ENCODE results near the gene CLCN7.
"Not testable (repeated sequence)": the region's sequence is repeated elsewhere in the genome, so short reads cannot be mapped to it uniquely, and the experiment has no call there.

CLCN7 gene

DNA sequence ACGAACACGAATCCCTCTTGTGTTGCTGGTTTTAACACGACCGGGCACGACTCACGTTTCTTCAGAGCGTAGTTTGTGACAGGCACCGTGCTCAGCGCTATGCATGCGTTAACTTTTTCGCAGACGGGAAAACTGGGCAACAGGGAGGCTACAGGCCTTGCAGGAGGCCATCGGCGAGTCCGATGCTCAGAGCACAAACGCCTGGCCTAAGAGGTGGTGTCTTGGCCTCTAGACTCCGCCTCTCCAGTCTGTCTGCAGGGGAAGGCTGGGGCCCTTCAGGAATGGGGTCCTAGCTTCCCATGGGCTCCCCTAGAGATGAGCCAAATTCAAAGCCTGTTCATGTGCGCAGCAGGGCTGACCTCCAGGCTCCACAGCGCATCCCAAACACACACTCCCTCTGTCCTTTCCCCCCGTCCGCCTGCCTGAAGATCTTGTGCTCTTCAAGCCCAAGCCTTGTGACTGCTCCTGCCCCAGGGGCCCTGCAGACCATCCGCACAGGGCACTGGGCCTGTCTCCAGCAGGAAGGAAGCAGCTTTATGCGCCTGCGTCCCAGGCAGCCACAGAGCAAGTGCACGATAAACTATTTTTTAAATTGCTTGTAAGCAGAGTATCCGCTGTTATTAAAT, 3.1 kb downstream of the CLCN7 start:
- TF ChIP-seq ZFX (IDR thresholded peaks at IDR 0.05), result no peak
- TF ChIP-seq, protein P1, sequence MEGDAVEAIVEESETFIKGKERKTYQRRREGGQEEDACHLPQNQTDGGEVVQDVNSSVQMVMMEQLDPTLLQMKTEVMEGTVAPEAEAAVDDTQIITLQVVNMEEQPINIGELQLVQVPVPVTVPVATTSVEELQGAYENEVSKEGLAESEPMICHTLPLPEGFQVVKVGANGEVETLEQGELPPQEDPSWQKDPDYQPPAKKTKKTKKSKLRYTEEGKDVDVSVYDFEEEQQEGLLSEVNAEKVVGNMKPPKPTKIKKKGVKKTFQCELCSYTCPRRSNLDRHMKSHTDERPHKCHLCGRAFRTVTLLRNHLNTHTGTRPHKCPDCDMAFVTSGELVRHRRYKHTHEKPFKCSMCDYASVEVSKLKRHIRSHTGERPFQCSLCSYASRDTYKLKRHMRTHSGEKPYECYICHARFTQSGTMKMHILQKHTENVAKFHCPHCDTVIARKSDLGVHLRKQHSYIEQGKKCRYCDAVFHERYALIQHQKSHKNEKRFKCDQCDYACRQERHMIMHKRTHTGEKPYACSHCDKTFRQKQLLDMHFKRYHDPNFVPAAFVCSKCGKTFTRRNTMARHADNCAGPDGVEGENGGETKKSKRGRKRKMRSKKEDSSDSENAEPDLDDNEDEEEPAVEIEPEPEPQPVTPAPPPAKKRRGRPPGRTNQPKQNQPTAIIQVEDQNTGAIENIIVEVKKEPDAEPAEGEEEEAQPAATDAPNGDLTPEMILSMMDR (conservative IDR thresholded peaks at IDR 0.05), result no peak

DNA sequence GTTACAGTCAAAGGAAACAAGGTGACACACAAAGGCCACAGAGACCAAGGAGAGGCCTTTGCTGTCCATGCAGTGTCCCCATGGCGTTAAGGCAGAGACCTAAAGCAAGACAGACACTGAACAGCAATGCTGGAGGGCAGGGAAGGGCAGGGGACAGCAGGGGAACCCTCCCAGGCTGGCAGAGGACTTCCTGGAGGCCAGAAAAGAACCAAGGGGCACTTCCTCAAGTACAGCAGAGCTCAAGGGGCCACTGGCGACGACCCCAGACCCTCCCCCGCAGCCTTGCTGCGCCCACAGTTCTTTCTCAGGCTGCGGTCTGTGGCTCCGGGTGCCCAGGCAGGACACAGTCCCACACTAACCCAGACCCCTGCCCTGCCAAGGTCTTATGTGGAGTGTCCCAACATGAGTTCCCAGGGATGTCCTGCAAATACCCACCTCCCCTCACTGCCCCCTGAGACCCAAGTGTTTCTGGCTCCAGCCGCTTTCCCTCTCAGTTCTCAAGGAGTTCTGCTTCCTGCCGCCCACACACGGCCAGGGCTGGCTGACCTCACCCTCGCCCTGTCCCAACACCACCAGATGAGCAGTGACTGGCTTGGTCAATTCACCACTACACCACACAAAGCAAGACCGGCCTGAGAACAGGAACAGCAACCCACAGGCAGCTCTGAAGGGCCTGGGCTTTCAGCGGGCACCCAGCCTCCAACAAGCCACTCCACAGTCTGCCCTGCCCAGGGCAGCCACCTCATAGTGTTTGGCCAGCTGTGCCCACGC, 4.2 kb downstream of the CLCN7 start:
- TF ChIP-seq, protein P1 (conservative IDR thresholded peaks at IDR 0.05), result no peak
- H3K27ac ChIP-seq, result no peak overlapping the region

More for the DNA sequence above, 3.1 kb downstream of the CLCN7 start:
- H3K27ac ChIP-seq, result no peak overlapping the region

DNA sequence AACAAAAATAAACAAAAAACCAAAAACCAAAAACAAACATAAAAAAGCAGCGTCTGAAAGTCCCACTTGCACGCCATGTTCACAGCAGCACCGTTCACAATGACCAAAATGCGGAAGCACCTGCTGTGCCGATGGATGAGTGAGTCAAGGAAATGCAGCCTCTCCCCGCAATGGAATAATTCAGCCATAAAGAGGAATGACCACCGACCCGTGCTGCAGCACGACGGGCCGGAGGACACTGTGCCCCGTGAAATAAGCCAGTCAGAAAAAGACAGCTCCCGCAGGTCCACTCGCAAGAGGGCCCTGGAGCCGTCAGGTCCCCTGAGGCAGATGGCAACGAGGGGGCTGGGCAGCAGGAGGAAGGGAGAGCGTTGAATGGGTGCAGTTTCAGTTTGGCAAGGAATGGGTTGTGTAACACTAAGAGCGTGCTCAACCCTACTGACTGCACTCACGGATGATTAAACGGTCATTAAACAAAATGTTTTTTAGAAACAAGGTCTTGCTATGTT, 5.1 kb downstream of the CLCN7 start:
- no peak overlapping the region for H3K27ac ChIP-seq
- TF ChIP-seq, protein P1 (conservative IDR thresholded peaks at IDR 0.05), result no peak
- no peak for TF ChIP-seq ZFX (IDR thresholded peaks at IDR 0.05)

DNA sequence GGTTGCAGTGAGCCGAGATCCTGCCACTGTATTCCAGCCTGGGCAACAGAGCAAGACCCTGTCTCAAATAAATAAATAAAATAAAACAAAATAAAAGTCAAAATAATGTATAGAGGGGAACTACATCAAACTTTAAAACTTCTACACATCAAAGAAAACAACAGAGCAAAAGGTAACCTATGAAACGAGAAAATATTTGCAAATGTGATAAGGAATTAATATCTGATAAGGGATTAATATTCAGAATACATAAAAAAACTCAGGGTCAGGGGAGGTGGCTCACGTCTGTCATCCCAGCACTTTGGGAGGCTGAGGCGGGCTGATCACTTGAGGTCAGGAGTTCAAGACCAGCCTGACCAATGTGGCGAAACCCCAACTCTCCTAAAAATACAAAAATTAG, 5.7 kb downstream of the CLCN7 start:
- not testable (repeated sequence) for H3K27ac ChIP-seq

DNA sequence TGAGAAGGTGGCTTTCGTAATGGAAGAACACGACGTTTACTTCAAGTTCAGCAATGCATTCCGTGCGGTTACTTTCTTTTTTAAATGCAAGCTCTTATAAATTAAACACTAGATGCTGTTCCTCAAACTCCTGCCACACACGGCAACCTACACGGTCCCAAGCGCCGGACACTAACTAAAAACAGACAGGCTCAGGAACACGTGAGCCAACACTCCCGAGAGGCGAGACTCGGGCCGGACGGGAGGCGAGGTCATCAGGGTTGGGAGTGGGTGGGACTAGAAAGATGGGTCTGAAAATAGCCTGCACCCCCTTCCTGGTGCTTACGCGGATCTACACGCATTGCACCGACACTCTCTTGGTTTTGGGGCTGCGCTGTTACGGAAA, 6.4 kb downstream of the CLCN7 start:
- no peak overlapping the region for H3K27ac ChIP-seq
- TF ChIP-seq, protein P1 (conservative IDR thresholded peaks at IDR 0.05), result no peak

DNA sequence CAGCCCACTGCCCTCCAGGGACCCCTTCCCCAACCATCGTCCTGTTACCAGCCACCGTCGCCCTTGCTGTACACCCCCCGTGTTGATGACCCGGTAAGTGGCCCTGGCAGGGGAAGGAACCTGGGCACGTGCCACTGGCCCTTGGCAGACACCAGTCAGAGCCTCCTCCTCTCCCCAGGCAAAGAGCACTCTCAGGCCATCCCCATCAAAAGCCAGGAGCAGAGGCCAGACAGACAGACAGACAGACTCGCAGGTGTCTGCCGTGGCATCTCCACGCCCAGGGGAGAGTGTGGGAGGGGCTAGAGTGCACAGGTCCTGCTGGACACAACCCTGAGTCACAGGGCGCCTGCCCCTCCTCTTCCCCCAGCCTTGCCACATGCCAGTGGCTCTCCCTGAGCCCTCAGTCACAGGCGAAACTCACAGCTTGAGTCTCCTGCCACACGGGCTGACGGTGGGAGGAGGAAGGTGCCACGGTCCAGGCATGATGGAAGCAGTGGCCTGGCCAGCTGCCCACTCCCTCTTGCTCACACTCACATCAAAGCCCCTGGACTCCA, 7.8 kb downstream of the CLCN7 start:
- H3K27ac ChIP-seq, result no peak overlapping the region
- TF ChIP-seq ZFX (IDR thresholded peaks at IDR 0.05), result no peak
- TF ChIP-seq, protein P1 (conservative IDR thresholded peaks at IDR 0.05), result no peak

DNA sequence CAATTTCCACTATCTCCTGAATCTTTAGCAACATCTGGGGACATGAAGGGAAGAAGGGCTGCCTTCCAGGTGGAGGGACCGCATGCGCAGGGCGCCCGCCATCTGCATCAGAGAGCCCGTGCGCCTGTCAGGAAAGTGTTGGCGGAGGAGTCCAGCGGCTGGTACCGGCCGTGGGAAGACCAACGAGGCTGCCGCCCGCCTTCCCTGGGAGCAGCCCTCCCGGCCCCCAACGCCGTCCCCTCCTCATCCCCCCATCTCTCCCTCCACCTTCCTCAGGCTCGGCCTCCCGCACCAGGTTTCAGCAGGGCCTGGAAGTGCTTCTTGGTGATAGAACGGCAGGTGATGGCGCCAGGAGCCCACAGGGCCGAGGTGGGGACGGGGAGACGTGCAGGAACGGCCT, 8.8 kb downstream of the CLCN7 start:
- no peak overlapping the region for H3K27ac ChIP-seq
- no peak for TF ChIP-seq ZFX (IDR thresholded peaks at IDR 0.05)
- TF ChIP-seq, protein P1 (conservative IDR thresholded peaks at IDR 0.05), result no peak

Data from C4-2B (cell line).